Measurements from ENCODE around the gene BHLHE23. TPM values are rescaled to one million over a fixed set of nuclear protein-coding genes. Genes with fewer than 3 reads are reported as not detected.

Gene BHLHE23
- polyA plus RNA-seq, 1 of the 3 experiments (the other 2 are of a cell fraction): not detected

- Histone ChIP-seq H3K27me3 (ENCODE audit: insufficient read depth) (peaks cover 93% of the 10 kb centered on the region), H3K27ac (ENCODE audit: low read depth in 2 of 2, low read length in 1 of 2) (no peak overlapping the region), H3K9me2 (no peaks in the 10 kb centered on the region), H4K20me1 (ENCODE audit: insufficient read depth) (no peaks in the 10 kb centered on the region), H3K4me2 (no peak overlapping the region), H2AFZ (ENCODE audit: low read depth) (no peak overlapping the region), H3K79me2 (ENCODE audit: insufficient read depth) (no peaks in the 10 kb centered on the region), H3K9me3 (no peaks in the 10 kb centered on the region), H3K9ac (no peak overlapping the region), H3K36me3 (replicated peaks in 1 of 2; ENCODE audit: control insufficient read depth in 1 of 2, insufficient read depth in 2 of 2, low read length in 1 of 2) (no peaks in the 10 kb centered on the region), H3F3A (replicated peaks; ENCODE audit: insufficient read depth) (no peaks in the 10 kb centered on the region), H3K4me1 (ENCODE audit: control insufficient read depth in 1 of 2, insufficient read depth in 2 of 2, low read depth in 1 of 2, low read length in 1 of 2) (no peaks in the 10 kb centered on the region), H3K4me3 (ENCODE audit: low read depth in 2 of 2, low read length in 1 of 2) (no peak overlapping the region)
- no peak for DNase-seq
- CTCF ChIA-PET: interaction anchor here (0.7 to 2.1 kb wide), 2 partner anchors 10 to 13 kb away, joined by 4 to 12 read pairs; no protein-coding TSS in a partner anchor
- TF ChIP-seq JUND (IDR thresholded peaks at IDR 0.05) (no peak), YY1 (IDR thresholded peaks at IDR 0.05; ENCODE audit: low read depth) (no peak), RCOR1 (IDR thresholded peaks at IDR 0.05; ENCODE audit: low read length) (no peak), RXRA (IDR thresholded peaks at IDR 0.05; ENCODE audit: borderline replicate concordance, low read depth) (no peak), NFIC (IDR thresholded peaks at IDR 0.05; ENCODE audit: borderline replicate concordance) (no peak), USF2 (IDR thresholded peaks at IDR 0.05; ENCODE audit: borderline replicate concordance, low read depth, low read length) (no peak), PBX3 (IDR thresholded peaks at IDR 0.05) (no peak), RAD21 (IDR thresholded peaks at IDR 0.05; ENCODE audit: low read length) (no peak)
- 33% methylated on average over 5 of the region's 5 CpGs for WGBS (ENCODE audit: low lambda C conversion rate)
- POLR2A ChIA-PET: no interaction called here
Measured at GRCh38 chr20:62998449-62998848, 8.3 kb downstream of the BHLHE23 start.

- H3K4me2 ChIP-seq: no peak overlapping the region
- no peaks in the 10 kb centered on the region for H3K9me2 ChIP-seq
- no peaks in the 10 kb centered on the region for H3K36me3 ChIP-seq (replicated peaks in 1 of 2; ENCODE audit: control insufficient read depth in 1 of 2, insufficient read depth in 2 of 2, low read length in 1 of 2)
- H3K4me3 ChIP-seq (ENCODE audit: low read depth in 2 of 2, low read length in 1 of 2): no peak overlapping the region
- no peaks in the 10 kb centered on the region for H4K20me1 ChIP-seq (ENCODE audit: insufficient read depth)
- no peak overlapping the region for H3K9ac ChIP-seq
- 22% methylated on average over 12 of the region's 20 CpGs for WGBS (ENCODE audit: low lambda C conversion rate)
- TF ChIP-seq RFX5 (IDR thresholded peaks at IDR 0.05; ENCODE audit: low read length) (no peak), REST (IDR thresholded peaks at IDR 0.05; ENCODE audit: low read depth, low read length) (no peak), CHD2 (IDR thresholded peaks at IDR 0.05; ENCODE audit: low read length, partially characterized antibody) (no peak), IRF3 (IDR thresholded peaks at IDR 0.05; ENCODE audit: low read depth, low read length) (no peak), NFIC (IDR thresholded peaks at IDR 0.05; ENCODE audit: borderline replicate concordance) (no peak)
- ChIA-PET POLR2A (no interaction called here), CTCF (interaction anchor here (5.0 kb wide), 1 partner anchor 11 kb away, joined by 30 read pairs; no protein-coding TSS in a partner anchor)
- no peaks in the 10 kb centered on the region for H3K4me1 ChIP-seq (ENCODE audit: control insufficient read depth in 1 of 2, insufficient read depth in 2 of 2, low read depth in 1 of 2, low read length in 1 of 2)
- no peaks in the 10 kb centered on the region for H3K9me3 ChIP-seq
- H3F3A ChIP-seq (replicated peaks; ENCODE audit: insufficient read depth): no peaks in the 10 kb centered on the region
- H2AFZ ChIP-seq (ENCODE audit: low read depth): no peak overlapping the region
- H3K27ac ChIP-seq (ENCODE audit: low read depth in 2 of 2, low read length in 1 of 2): no peak overlapping the region
- no peaks in the 10 kb centered on the region for H3K79me2 ChIP-seq (ENCODE audit: insufficient read depth)
- H3K27me3 ChIP-seq (ENCODE audit: insufficient read depth): peaks cover 90% of the 10 kb centered on the region
- DNase-seq: no peak
Measured at GRCh38 chr20:62997417-62998035, 9.2 kb downstream of the BHLHE23 start.

Data from SK-N-SH (cell line).